Ecto neural progenitor cell (in vitro differentiated cells): ENCODE data around the gene HCN2.
"Not testable (repeated sequence)": the region's sequence is repeated elsewhere in the genome, so short reads cannot be mapped to it uniquely, and the experiment has no call there.

Experiments used
- DNase-seq: peaks from one replicate; pipeline ENCODE4 v3.0.0-alpha.2; 2018; ENCODE audit warnings: low spot score

Gene HCN2

GRCh38 chr19:620166-620862 is 30.6 kb downstream of the HCN2 start:
- no peak for DNase-seq

DNA sequence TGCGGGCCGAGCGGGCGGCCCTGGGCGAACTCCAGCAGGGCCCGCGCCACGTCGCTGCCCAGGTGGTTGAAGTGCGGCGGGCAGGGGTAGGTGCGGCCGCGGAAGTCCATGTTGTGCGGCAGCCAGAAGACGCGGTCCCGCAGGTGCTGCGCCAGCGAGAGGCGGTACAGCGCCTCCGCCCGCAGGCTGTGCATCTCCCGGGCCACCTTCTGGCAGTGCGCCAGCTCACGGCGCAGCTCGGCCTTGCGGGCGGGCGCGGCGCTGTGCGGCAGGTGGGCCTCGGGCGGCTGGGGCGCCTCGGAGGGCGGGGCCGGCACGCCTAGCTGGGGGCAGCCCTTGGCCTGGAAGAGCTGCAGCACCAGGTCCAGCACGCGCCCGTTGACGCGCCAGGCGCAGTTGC is 31.5 kb downstream of the HCN2 start:
- DNase-seq = not testable (repeated sequence)

GRCh38 chr19:621819-622218 is 32.1 kb downstream of the HCN2 start:
- DNase-seq = no peak

- DNase-seq = no peak
Measured at GRCh38 chr19:622666-623065, 33.0 kb downstream of the HCN2 start.

DNA sequence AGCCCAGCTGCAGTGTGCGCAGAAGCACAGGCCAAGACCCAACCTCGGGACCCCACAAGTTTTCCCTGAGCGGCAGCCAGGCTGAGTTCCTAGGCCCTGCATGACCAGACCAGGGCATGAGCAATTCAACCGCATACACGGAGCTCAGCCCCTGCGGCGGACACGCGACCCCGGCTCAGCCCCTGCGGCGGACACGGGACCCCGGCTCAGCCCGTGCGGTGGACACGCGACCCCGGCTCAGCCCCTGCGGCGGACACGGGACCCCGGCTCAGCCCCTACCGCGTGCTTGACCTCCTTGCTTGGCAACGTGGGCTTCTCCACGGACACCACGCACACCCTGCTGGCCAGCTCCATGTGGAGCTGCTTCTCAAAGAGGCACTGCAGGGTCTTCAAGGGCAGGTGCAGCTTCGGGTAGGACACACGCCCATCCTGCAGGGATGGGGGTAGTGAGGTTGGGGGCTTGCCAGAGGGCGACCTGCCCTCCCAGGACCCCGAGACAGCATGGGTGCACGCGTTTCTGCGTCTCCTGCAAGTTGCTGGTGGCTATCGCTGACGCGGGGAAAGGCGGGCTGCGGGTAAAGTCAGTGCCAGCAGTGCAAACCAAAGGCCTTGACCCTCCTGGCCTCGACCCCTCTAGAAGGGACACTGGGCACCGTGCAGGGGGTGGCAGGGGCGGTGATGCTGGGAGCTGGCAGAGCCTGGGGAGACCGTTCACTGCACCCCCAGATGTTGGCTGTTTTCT is 33.7 kb downstream of the HCN2 start:
- no peak for DNase-seq

DNA sequence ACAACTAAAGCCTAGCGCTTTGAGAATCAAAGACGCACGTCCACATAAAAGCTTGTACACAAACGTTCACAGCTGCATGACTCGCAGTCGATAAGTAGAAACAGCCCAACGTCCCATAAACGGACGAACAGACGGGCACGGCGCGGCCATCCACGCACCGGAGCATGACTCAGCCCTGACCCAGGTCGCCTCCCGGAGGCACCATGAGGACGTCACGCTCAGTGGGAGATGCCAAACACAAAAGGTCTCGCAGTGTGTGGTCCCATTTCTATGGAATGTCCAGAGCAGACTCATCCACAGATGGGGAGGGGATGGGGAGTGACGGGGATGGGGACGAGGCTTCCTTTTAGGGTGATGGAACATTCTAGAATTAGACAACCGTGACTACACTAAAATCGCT is 34.3 kb downstream of the HCN2 start:
- no peak for DNase-seq

GRCh38 chr19:624433-625109 is 34.9 kb downstream of the HCN2 start:
- no peak for DNase-seq

GRCh38 chr19:625257-625656 is 35.6 kb downstream of the HCN2 start:
- DNase-seq = no peak

- not testable (repeated sequence) for DNase-seq
Measured at GRCh38 chr19:626566-626965, 36.9 kb downstream of the HCN2 start.

DNA sequence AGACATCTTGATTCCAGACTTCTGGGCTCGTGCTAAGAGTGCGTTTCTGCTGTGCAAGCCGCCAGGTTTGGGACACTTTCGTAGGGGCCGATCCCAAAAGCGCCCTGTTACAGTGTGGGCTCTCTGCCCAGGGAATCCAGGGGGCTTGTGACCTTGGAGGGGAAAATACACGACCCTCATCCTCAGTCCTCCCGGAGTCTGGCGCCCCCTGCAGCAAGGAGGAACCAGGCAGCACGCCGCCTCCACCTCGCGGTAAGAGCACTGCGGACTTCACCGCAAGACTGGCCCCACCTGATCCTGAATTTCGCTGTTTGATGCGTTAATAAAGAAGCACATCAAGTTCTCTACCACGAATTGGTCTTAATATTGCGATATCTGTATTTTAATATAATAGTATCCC is 38.5 kb downstream of the HCN2 start:
- DNase-seq = no peak

- not testable (repeated sequence) for DNase-seq
Measured at GRCh38 chr19:629515-629914, 39.8 kb downstream of the HCN2 start.

GRCh38 chr19:629961-630714 is 40.5 kb downstream of the HCN2 start:
- no peak for DNase-seq

- DNase-seq = peak; percentile 79
Measured at GRCh38 chr19:632579-633067, 42.9 kb downstream of the HCN2 start.

GRCh38 chr19:633068-633785 is 43.5 kb downstream of the HCN2 start, which contains the start of gene POLRMT:
Gene POLRMT (minus strand): TSS chr19:633537. CDS start chr19:633512, 25 bp downstream.
- peak; percentile 98 for DNase-seq

DNA sequence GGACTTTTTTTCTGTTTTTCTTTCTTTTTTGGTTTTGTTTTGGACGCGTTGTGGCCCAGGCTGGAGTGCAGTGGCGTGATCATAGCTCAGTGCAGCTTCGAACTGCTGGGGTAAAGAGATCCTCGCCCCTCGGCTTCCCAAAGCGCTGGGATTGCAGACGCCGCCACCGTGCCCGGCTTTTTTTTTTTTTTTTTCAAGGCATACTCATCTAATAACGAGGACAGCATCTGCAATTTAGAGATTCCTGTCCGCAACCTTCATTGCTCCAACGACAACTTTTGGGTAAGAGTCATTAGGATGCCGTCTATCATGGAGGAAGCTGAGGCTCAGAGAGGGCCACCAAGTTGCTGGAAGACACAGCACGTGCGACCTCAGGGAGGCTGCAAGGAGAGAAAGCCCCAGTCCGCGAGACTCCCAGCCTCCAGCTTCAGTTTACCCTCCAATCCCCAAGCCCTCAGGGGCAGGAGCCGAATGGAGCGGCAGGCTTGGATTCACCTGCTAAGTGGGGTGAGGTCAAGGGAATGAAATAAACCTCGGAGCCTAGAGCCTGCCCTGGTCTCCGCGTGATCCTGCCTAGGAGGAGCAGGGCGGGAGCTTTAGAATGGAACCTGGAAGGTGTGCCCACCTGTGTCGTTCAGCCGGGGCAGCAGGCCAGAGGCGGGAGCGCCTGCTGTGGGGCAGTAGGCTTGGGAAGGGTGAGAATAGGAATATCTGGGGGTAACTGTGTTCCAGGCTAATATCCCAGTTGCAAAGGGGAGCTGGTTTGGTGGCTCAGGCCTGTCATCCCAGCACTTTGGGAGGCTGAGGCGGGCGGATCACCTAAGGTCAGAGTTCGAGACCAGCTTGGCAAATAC is 44.3 kb downstream of the HCN2 start:
- no peak for DNase-seq

DNA sequence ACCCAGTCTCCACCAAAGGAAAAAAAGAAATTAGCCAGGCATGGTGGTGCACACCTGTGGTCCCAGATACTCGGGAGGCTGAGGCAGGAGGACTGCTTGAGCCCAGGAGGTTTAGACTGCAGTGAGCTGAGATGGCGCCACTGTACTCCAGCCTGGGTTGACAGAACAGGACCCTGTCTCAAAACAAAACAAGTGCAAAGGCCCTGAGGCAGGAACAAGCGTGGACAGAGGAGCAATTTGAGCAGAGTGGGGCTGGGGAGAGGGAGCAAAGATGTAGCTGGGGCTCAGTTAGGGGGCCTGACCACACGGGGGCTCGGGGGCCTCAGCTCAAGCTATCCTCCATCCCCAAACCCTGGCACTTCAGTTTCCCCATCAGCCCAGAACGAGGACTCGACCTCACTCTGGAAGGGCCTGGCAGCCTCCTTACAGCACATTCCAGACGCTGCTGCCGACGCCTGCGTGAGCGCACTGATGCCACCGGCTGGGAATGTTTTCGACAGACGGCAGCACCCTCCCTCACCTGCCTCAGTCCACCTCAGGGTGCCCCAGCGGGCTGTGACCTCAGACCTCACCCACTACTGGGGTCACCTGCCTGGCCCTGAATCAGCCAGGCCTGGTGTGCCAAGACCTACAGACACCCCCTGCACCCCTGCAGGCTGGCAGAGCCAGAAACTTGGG is 45.4 kb downstream of the HCN2 start:
- DNase-seq = no peak

DNA sequence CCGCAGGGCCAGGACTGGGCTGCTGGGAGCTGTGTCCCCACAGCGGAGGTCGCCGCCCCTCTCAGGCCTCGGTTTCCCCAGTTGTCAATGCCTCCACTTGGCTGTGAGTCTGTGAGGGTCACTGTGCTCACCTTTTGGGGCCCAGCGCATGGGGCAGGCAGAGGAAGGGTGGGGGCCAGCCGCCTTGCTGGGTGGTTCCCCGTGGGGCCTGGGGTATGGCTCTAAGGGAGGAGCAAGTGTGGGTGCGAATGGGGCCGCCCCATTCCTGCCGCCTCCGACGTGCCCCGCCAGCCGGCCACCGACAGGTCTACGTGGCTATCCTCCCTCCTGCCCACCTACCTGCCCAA is 49.2 kb downstream of the HCN2 start:
- no peak for DNase-seq

DNA sequence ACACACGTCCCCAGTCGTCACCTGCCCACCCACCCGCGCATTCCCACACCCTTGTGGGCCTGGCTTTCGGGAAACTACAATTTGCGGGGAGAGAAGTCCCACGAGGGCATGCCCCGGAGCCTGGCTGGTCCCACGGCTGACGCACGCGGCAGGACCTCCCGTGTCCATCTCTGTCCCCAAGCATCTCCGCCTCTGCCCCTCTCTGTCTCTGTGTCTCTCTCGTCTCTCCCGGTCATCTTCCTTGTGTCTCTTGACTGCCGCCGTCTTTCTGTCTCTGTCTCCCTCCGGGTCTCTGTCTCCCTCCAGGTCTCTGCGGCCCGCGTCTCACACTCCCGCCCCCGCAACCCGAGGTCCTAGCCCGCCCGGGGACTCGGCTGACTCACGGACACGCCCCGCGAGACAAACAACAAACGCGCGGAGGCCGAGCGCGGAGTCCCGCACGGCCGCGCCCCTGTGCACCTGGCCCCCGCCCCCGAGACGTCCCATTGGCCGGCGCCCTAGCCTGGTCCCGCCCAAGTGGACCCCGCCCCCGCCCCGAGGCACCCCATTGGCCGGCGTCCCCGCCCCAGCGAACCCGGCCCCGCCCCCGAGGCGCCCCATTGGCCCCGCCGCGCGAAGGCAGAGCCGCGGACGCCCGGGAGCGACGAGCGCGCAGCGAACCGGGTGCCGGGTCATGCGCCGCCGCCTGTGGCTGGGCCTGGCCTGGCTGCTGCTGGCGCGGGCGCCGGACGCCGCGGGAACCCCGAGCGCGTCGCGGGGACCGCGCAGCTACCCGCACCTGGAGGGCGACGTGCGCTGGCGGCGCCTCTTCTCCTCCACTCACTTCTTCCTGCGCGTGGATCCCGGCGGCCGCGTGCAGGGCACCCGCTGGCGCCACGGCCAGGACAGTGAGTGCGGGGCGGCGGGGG is 49.8 kb downstream of the HCN2 start, which contains the start of gene FGF22:
Gene FGF22, plus strand, starts transcription at position 627 of the 908 bp plus-strand sequence. Its CDS starts 47 bp downstream, at position 674.
- DNase-seq = peak; percentile 98

DNA sequence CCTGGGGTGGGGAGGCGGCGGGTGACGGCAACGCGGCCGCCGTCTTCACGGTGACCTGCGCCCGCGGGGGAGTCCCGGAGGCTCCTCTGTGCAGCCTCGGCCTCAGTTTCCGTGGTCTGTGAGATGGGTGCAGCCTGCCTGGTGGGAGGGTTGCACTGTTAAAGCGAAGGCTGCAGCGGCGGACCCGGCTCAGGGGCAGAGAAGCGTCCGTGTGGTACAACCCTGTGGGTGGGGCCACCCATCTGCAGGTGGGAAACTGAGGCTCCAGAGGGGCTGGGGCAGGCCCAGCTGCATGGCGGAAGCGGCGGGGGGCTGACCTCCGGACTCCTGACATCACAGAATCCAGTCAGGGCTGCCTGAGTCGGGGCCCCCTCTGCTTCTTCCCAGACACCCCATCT is 50.5 kb downstream of the HCN2 start:
- DNase-seq = no peak
